HEK293T (cell line): ENCODE measurements around the gene BASP1.

Source experiments
- ARNT ChIP-seq: fragments of 450-650 bp; IDR thresholded peaks from 2 replicates; pipeline ENCODE4 v1.6.1; 2017; ENCODE audit warnings: mild to moderate bottlenecking
- BHLHE40 ChIP-seq: fragments of 450-650 bp; IDR thresholded peaks from 2 replicates; pipeline ENCODE4 v1.6.1; 2016; ENCODE audit warnings: mild to moderate bottlenecking, moderate library complexity, borderline replicate concordance
- ELF4 ChIP-seq: fragments of 450-650 bp; IDR thresholded peaks from 2 replicates; pipeline ENCODE4 v1.6.1; 2017; ENCODE audit warnings: antibody characterized with exemption
- FOXA1 ChIP-seq: fragments of 450-650 bp; IDR thresholded peaks from 2 replicates; pipeline ENCODE4 v1.6.1; 2016; ENCODE audit warnings: mild to moderate bottlenecking
- FOXK2 ChIP-seq: fragments of 450-650 bp; IDR thresholded peaks from 2 replicates; pipeline ENCODE4 v1.6.1; 2016; ENCODE audit warnings: mild to moderate bottlenecking
- FOXM1 ChIP-seq: fragments of 450-650 bp; IDR thresholded peaks from 2 replicates; pipeline ENCODE4 v1.6.1; 2017; ENCODE audit warnings: mild to moderate bottlenecking, borderline replicate concordance
- HDGF ChIP-seq: fragments of 450-650 bp; IDR thresholded peaks from 2 replicates; pipeline ENCODE4 v1.6.1; 2017; ENCODE audit warnings: antibody characterized with exemption, borderline replicate concordance
- L3MBTL2 ChIP-seq: fragments of 450-650 bp; conservative IDR thresholded peaks from 2 replicates; pipeline ENCODE4 v1.6.1; 2016; ENCODE audit warnings: mild to moderate bottlenecking
- NFRKB ChIP-seq: fragments of 450-650 bp; IDR thresholded peaks from 2 replicates; pipeline ENCODE4 v1.6.1; 2016; ENCODE audit warnings: mild to moderate bottlenecking, moderate library complexity
- SP1 ChIP-seq: fragments of 450-650 bp; IDR thresholded peaks from 2 replicates; pipeline ENCODE4 v1.6.1; 2017
- SUZ12 ChIP-seq: fragments of 450-650 bp; IDR thresholded peaks from 2 replicates; pipeline ENCODE4 v1.6.1; 2016; ENCODE audit warnings: mild to moderate bottlenecking
- TARDBP ChIP-seq: fragments of 450-650 bp; IDR thresholded peaks from 2 replicates; pipeline ENCODE4 v1.6.1; 2016
- ZNF384 ChIP-seq: fragments of 450-650 bp; IDR thresholded peaks from 2 replicates; pipeline ENCODE4 v1.6.1; 2016

DNA sequence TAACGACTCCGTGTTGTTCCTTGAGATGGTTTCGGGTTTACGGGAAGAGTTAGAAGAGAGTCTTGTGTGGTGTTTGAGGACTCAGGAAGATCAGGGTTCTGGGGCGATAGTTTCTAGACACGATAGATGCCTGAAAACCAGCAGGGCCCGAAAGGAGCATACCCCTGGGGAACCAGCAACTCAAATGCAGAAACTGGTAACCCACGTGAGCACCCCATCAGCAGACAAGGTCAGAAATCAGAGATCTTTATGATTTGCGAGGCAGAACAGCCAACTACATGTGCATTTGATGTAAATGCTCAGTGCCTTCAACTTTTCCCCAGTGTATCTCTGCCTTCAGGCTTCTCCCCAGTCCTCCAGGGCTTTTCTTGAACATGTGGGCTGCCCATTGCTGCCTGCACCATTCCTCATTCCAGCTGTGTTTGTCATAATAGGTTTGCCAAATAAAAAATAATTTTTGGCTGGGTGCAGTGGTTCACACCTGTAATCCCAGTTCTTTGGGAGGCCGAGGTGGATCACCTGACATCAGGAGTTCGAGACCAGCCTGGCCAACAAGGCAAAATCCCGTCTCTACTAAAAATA lies 75.1 kb downstream of the BASP1 start:
- TF ChIP-seq TARDBP (no peak), FOXA1 (no peak), SP1 (no peak), ELF4 (no peak), L3MBTL2 (no peak), NFRKB (no peak), ZNF384 (no peak), FOXK2 (no peak), SUZ12 (no peak), ARNT (no peak), HDGF (no peak), BHLHE40 (no peak), FOXM1 (no peak)
